K562 (cell line): ENCODE results near the gene TMEM61. TPM values are rescaled to one million over a fixed set of nuclear protein-coding genes. Genes with fewer than 3 reads are reported as not detected.

ENCODE experiments used
- ATAC-seq: fragments of 200-7000 bp; cut with Tn5 transposase; 3 replicates; pipeline ENCODE4 v1.9.1; 2020; ENCODE audit warnings: moderate library complexity
- BruUV-seq: library from RNA; stranded (reverse); fragments of 400-500 nt; replicated peaks from 2 replicates; lab custom pipeline; 2021; lab: Mats Ljungman, UMichigan
- CTCF ChIA-PET: fragments of 300-600 bp; formaldehyde crosslinking; extraction: SDS; loops from one replicate; lab custom pipeline; 2021; ENCODE audit warnings: low intra/inter-chr PET ratio; lab: Yijun Ruan, JAX
- POLR2A ChIA-PET: fragments of 300-600, 350-650 bp; sonication (Branson Sonifier 250); formaldehyde crosslinking; extraction: SDS; loops from one replicate; lab custom pipeline; 2021; ENCODE audit warnings: antibody characterized with exemption, inconsistent platforms; lab: Yijun Ruan, JAX
- DNase-seq, 4 experiments: peaks; one replicate each; pipeline versions ENCODE4 v3.0.0 to v3.0.0-alpha.2; 2011 to 2018; ENCODE audit warnings: low spot score in 3 of 4, mixed read lengths in 3 of 4; ENCODE audit errors: extremely low read depth in 1 of 4
- FAIRE-seq: peaks from 2 replicates; lab custom pipeline; 2011; peaks lifted over from hg19 to GRCh38; lab: Jason Lieb, UNC
- H2AFZ ChIP-seq: 2 replicates; pipeline ENCODE4 v1.6.0; 2011; ENCODE audit warnings: low read depth, low read length, control low read depth, inconsistent platforms
- H3K27ac ChIP-seq: fragments of 200-600 bp; 3 replicates; pipeline ENCODE4 v1.8.0; 2011; ENCODE audit warnings: low read depth, mild to moderate bottlenecking, control low read depth, inconsistent platforms, low read length, moderate library complexity, mixed read lengths; ENCODE audit errors: extremely low read depth
- H3K27me3 ChIP-seq, 2 experiments: fragments of 300-600 bp in 1 of 2; 2 replicates in 1 of 2; 3 replicates in 1 of 2; pipeline versions ENCODE4 v1.6.0 to v1.8.0; 2011; ENCODE audit warnings: inconsistent platforms in 2 of 2, low read length in 2 of 2, mild to moderate bottlenecking in 1 of 2, mixed read lengths in 1 of 2, moderate library complexity in 1 of 2; ENCODE audit not compliant: control insufficient read depth in 2 of 2, insufficient read depth in 2 of 2
- H3K36me3 ChIP-seq: fragments of 300-600 bp; 3 replicates; pipeline ENCODE4 v1.8.0; 2011; ENCODE audit warnings: mild to moderate bottlenecking, low read length, inconsistent platforms; ENCODE audit not compliant: control insufficient read depth, insufficient read depth
- H3K4me1 ChIP-seq, 2 experiments: fragments of 200-600 bp in 1 of 2; replicated peaks in 1 of 2; 2 replicates in 1 of 2; 3 replicates in 1 of 2; pipeline versions ENCODE4 v1.5.1 to v1.8.0; 2011; ENCODE audit warnings: inconsistent platforms in 2 of 2, low read length in 2 of 2, mild to moderate bottlenecking in 1 of 2, mixed read lengths in 1 of 2, moderate library complexity in 1 of 2; ENCODE audit not compliant: control insufficient read depth in 2 of 2, insufficient read depth in 2 of 2
- H3K4me2 ChIP-seq: 2 replicates; pipeline ENCODE4 v1.6.1; 2011; ENCODE audit warnings: low read length, control low read depth, inconsistent platforms, mixed read lengths; ENCODE audit not compliant: insufficient read depth
- H3K4me3 ChIP-seq: fragments of 200-600 bp; sonication (generic), shearing (Covaris generic); 2 replicates; pipeline ENCODE4 v1.5.1; 2016; ENCODE audit warnings: control low read depth, inconsistent platforms
- H3K79me2 ChIP-seq: fragments of 200-600 bp; 3 replicates; pipeline ENCODE4 v1.8.0; 2011; ENCODE audit warnings: low read length, inconsistent platforms; ENCODE audit not compliant: control insufficient read depth, insufficient read depth
- H3K9ac ChIP-seq, 2 experiments: 2 replicates each; pipeline versions ENCODE4 v1.6.0 to v1.6.1; 2011; ENCODE audit warnings: low read depth in 2 of 2, low read length in 2 of 2, control low read depth in 1 of 2, inconsistent platforms in 1 of 2, mild to moderate bottlenecking in 1 of 2, mixed read lengths in 1 of 2; ENCODE audit not compliant: insufficient read depth in 1 of 2
- H3K9me1 ChIP-seq: one replicate; pipeline ENCODE4 v1.6.0; 2011; ENCODE audit warnings: inconsistent platforms, mild to moderate bottlenecking, low read length, moderate library complexity; ENCODE audit not compliant: control insufficient read depth, insufficient read depth
- H3K9me3 ChIP-seq: replicated peaks from 2 replicates; pipeline ENCODE4 v1.5.1; 2011; ENCODE audit warnings: low read depth, low read length, inconsistent platforms; ENCODE audit not compliant: control insufficient read depth, insufficient read depth
- H4K20me1 ChIP-seq: replicated peaks from 2 replicates; pipeline ENCODE4 v1.6.1; 2011; ENCODE audit warnings: low read length, inconsistent platforms, mixed read lengths; ENCODE audit not compliant: control insufficient read depth, insufficient read depth
- BHLHE40 ChIP-seq: IDR thresholded peaks from 2 replicates; pipeline ENCODE4 v1.6.1; 2011; ENCODE audit warnings: low read length, improper control_type of control experiment
- FOSL1 ChIP-seq: fragments of 200-800 bp; sonication (Bioruptor generic); conservative IDR thresholded peaks from 2 replicates; pipeline ENCODE4 v1.6.1; 2016; ENCODE audit warnings: missing genetic modification characterization, missing compliant biosample characterization
- GTF2F1 ChIP-seq: IDR thresholded peaks from 2 replicates; pipeline ENCODE4 v1.6.1; 2011; ENCODE audit warnings: low read depth, low read length, improper control_type of control experiment
- MCM7 ChIP-seq, 2 experiments: fragments of 450-650 bp; IDR thresholded peaks; 2 replicates each; pipeline ENCODE4 v1.6.1; 2016 to 2018
- NFYB ChIP-seq: IDR thresholded peaks from 2 replicates; pipeline ENCODE4 v1.6.1; 2011; ENCODE audit warnings: mild to moderate bottlenecking, moderate library complexity; ENCODE audit not compliant: insufficient read length; ENCODE audit errors: extremely low read depth
- OTX1 ChIP-seq: fragments of 450-650 bp; formaldehyde crosslinking; IDR thresholded peaks from 2 replicates; pipeline ENCODE4 v1.4.0; 2022; ENCODE audit warnings: mild to moderate bottlenecking
- SMARCA4 ChIP-seq: fragments of 450-650 bp; IDR thresholded peaks from 2 replicates; pipeline ENCODE4 v1.6.1; 2016
- SUPT5H ChIP-seq: fragments of 450-650 bp; IDR thresholded peaks from 2 replicates; pipeline ENCODE4 v1.6.1; 2016
- TEAD4 ChIP-seq, 2 experiments: sonication (generic) in 1 of 2; formaldehyde crosslinking in 1 of 2; IDR thresholded peaks; 2 replicates each; pipeline versions ENCODE4 v1.6.1 to v1.8.0; 2012 to 2022; ENCODE audit warnings: borderline replicate concordance in 1 of 2, inconsistent platforms in 1 of 2, low read length in 1 of 2, mild to moderate bottlenecking in 1 of 2, missing genetic modification reagents in 1 of 2
- ZFPM2 ChIP-seq: fragments of 250-450 bp; sonication (Bioruptor Pico); IDR thresholded peaks from 2 replicates; pipeline ENCODE4 v1.5.1; 2022; ENCODE audit warnings: mild to moderate bottlenecking
- ZNF124 ChIP-seq: sonication (generic); formaldehyde crosslinking; IDR thresholded peaks from 2 replicates; pipeline ENCODE4 v1.8.1; 2022; ENCODE audit warnings: missing genetic modification reagents
- ZNF224 ChIP-seq: sonication (generic); formaldehyde crosslinking; IDR thresholded peaks from 2 replicates; pipeline ENCODE4 v1.8.0; 2022; ENCODE audit warnings: mild to moderate bottlenecking, missing genetic modification reagents
- ZNF354B ChIP-seq: fragments of 250-450 bp; sonication (Bioruptor Pico); IDR thresholded peaks from 2 replicates; pipeline ENCODE4 v1.4.0; 2020
- ZSCAN29 ChIP-seq: fragments of 450-650 bp; IDR thresholded peaks from 2 replicates; pipeline ENCODE4 v1.6.1; 2017
- WGBS: fragments of 100-300 bp; shearing (Covaris generic); methylation state at CpG from one replicate; pipeline ENCODE4 v1.1.6; 2016; ENCODE audit warnings: low coverage, mixed read lengths; ENCODE audit not compliant: insufficient coverage; ENCODE audit errors: missing lambda C conversion rate; 5-methylcytosine and 5-hydroxymethylcytosine counted together
- in situ Hi-C: fragments of 300-500 bp; cut with MboI; formaldehyde crosslinking; loops from 4 replicates; pipeline ENCODE4 v1.15.0; 2018; ENCODE audit warnings: inconsistent platforms, mixed read lengths
- intact Hi-C: fragments of 100-400 bp; cut with micrococcal nuclease; formaldehyde crosslinking; loops from 2 replicates; pipeline ENCODE4 v1.14.2; 2022
- polyA plus RNA-seq, 8 experiments: library from polyadenylated mRNA; depleted of rRNA in 4 of 8; stranded (reverse) in 5 of 8; unstranded in 3 of 8; fragments of >200 nt; fragmentation: Nextera tagmentation in 2 of 8; fragmentation: Illumina TruSeq in 1 of 8; extraction: Ambion mirVana in 2 of 8; extraction: Trizol in 1 of 8; gene quantifications; 2 replicates each; pipeline versions ENCODE4 v1.2.1 to v1.2.3, GENCODE V29; 2011 to 2014; ENCODE audit warnings: inconsistent platforms in 1 of 8, missing spikeins in 1 of 8
- total RNA-seq, 7 experiments: library from RNA; depleted of rRNA in 6 of 7; stranded (reverse); fragments of >200 nt in 6 of 7; fragmentation: Illumina TruSeq in 2 of 7; extraction: Trizol in 2 of 7; gene quantifications; 2 replicates each; pipeline versions ENCODE4 v1.2.1 to v1.2.3, GENCODE V29; 2011 to 2021; ENCODE audit warnings: low replicate concordance in 1 of 7
- TF ChIP-seq, protein P1 (sequence below): sonication (generic); formaldehyde crosslinking; IDR thresholded peaks from 2 replicates; pipeline ENCODE4 v1.8.0; 2022; ENCODE audit warnings: missing genetic modification reagents, mild to moderate bottlenecking, moderate library complexity, borderline replicate concordance
- TF ChIP-seq, protein P2 (sequence below): fragments of 450-650 bp; formaldehyde crosslinking; IDR thresholded peaks from 2 replicates; pipeline ENCODE4 v1.4.0; 2020; ENCODE audit warnings: mild to moderate bottlenecking, moderate library complexity
- TF ChIP-seq, protein P3 (sequence below): sonication (generic); formaldehyde crosslinking; IDR thresholded peaks from 2 replicates; pipeline ENCODE4 v1.8.0; 2022; ENCODE audit warnings: missing genetic modification reagents, mild to moderate bottlenecking, borderline replicate concordance

Gene TMEM61
- total and polyA plus RNA-seq, 9 of the 15 experiments (the other 6 are each of a cell fraction or from before 2014, with no cell fraction given), result not detected

DNA sequence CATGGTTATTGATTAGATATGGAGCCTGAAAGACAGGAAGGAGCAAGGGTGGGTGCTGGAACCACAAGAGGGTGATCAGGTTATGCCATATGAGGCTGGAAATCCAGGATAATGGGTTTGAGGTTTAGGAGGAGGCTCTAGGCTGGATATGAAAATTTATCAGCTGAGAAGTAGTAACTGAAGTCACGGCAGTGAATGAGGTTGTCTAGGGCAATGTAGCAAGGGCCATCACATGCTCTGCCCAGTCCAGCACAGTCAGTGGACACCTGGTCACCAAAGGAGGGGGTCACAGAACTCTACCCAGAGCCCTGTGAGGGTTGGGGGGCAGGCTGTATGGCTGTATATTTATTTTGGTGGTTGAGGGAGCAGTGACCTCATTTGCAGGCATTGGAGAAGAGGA, 10.5 kb upstream of the TMEM61 start:
- ATAC-seq (no peak), FAIRE-seq (no peak), DNase-seq (no peak)
- H3K9me3 ChIP-seq, result no peaks in the 10 kb centered on the region
- H3K9ac ChIP-seq, result no peak overlapping the region
- 17% methylated on average over 1 of the region's 1 CpG for WGBS
- in situ Hi-C loops (no loop called here), intact Hi-C loops (no loop called here)
- H3K4me3 ChIP-seq, result no peak overlapping the region
- H3K4me1 ChIP-seq, result peaks cover 0 to 10% of the 10 kb centered on the region in 2 experiments; a peak in 2 of 5 replicates
- no peak overlapping the region for H3K4me2 ChIP-seq
- no peaks in the 10 kb centered on the region for H4K20me1 ChIP-seq
- no peaks in the 10 kb centered on the region for H3K79me2 ChIP-seq
- no peaks in the 10 kb centered on the region for H3K9me1 ChIP-seq
- no peak overlapping the region for H3K27ac ChIP-seq
- no peak for TF ChIP-seq FOSL1 (tag)
- TF ChIP-seq, protein P1, sequence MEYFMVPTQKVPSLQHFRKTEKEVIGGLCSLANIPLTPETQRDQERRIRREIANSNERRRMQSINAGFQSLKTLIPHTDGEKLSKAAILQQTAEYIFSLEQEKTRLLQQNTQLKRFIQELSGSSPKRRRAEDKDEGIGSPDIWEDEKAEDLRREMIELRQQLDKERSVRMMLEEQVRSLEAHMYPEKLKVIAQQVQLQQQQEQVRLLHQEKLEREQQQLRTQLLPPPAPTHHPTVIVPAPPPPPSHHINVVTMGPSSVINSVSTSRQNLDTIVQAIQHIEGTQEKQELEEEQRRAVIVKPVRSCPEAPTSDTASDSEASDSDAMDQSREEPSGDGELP (CRISPR knock-in tag), result no peak
- TF ChIP-seq GTF2F1, result no peak
- no peak for TF ChIP-seq ZNF354B (CRISPR knock-in tag)
- TF ChIP-seq TEAD4 (IDR thresholded peaks at IDR 0.05; ENCODE audit: low read length), result no peak
- TF ChIP-seq TEAD4 (CRISPR knock-in tag; IDR thresholded peaks at IDR 0.05; ENCODE audit: borderline replicate concordance), result no peak
- TF ChIP-seq NFYB, result no peak
- TF ChIP-seq MCM7 (IDR thresholded peaks at IDR 0.05), result no peak
- TF ChIP-seq ZNF224 (CRISPR knock-in tag), result no peak
- TF ChIP-seq, protein P2, sequence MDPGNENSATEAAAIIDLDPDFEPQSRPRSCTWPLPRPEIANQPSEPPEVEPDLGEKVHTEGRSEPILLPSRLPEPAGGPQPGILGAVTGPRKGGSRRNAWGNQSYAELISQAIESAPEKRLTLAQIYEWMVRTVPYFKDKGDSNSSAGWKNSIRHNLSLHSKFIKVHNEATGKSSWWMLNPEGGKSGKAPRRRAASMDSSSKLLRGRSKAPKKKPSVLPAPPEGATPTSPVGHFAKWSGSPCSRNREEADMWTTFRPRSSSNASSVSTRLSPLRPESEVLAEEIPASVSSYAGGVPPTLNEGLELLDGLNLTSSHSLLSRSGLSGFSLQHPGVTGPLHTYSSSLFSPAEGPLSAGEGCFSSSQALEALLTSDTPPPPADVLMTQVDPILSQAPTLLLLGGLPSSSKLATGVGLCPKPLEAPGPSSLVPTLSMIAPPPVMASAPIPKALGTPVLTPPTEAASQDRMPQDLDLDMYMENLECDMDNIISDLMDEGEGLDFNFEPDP (CRISPR knock-in tag), result no peak
- no peak for TF ChIP-seq ZSCAN29
- no peak for TF ChIP-seq SUPT5H
- no peak for TF ChIP-seq ZNF124 (CRISPR knock-in tag)
- no peak for TF ChIP-seq BHLHE40
- no peak for TF ChIP-seq ZFPM2 (CRISPR knock-in tag)
- TF ChIP-seq, protein P3, sequence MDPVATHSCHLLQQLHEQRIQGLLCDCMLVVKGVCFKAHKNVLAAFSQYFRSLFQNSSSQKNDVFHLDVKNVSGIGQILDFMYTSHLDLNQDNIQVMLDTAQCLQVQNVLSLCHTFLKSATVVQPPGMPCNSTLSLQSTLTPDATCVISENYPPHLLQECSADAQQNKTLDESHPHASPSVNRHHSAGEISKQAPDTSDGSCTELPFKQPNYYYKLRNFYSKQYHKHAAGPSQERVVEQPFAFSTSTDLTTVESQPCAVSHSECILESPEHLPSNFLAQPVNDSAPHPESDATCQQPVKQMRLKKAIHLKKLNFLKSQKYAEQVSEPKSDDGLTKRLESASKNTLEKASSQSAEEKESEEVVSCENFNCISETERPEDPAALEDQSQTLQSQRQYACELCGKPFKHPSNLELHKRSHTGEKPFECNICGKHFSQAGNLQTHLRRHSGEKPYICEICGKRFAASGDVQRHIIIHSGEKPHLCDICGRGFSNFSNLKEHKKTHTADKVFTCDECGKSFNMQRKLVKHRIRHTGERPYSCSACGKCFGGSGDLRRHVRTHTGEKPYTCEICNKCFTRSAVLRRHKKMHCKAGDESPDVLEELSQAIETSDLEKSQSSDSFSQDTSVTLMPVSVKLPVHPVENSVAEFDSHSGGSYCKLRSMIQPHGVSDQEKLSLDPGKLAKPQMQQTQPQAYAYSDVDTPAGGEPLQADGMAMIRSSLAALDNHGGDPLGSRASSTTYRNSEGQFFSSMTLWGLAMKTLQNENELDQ (CRISPR knock-in tag), result no peak
- TF ChIP-seq OTX1 (CRISPR knock-in tag), result no peak
- no peak for TF ChIP-seq SMARCA4
- BruUV-seq, result no TSS peak
- ChIA-PET CTCF (no interaction called here), POLR2A (no interaction called here)
- H3K27me3 ChIP-seq, result peaks cover 14 to 45% of the 10 kb centered on the region in 2 experiments
- no peak overlapping the region for H2AFZ ChIP-seq
- no peaks in the 10 kb centered on the region for H3K36me3 ChIP-seq
